Keratinocyte (primary cell): ENCODE results near the gene DOCK3. TPM values are rescaled to one million over a fixed set of nuclear protein-coding genes. Genes with fewer than 3 reads are reported as not detected.

Experiments
- DNase-seq: peaks from one replicate; pipeline ENCODE4 v3.0.0-alpha.2; 2011; ENCODE audit warnings: low read depth, missing footprints, low spot score
- FAIRE-seq: peaks from 2 replicates; lab custom pipeline; 2011; peaks lifted over from hg19 to GRCh38; lab: Jason Lieb, UNC
- H2AFZ ChIP-seq: 2 replicates; pipeline ENCODE4 v1.6.0; 2012; ENCODE audit warnings: low read length, control low read depth, inconsistent platforms; ENCODE audit not compliant: control insufficient read depth
- H3K27ac ChIP-seq: 2 replicates; pipeline ENCODE4 v1.5.1; 2011; ENCODE audit warnings: low read length; ENCODE audit not compliant: control insufficient read depth, insufficient read depth
- H3K27me3 ChIP-seq: 3 replicates; pipeline ENCODE4 v1.6.0; 2011; ENCODE audit warnings: low read length; ENCODE audit not compliant: control insufficient read depth, insufficient read depth; ENCODE audit errors: extremely low read depth
- H3K36me3 ChIP-seq, 2 experiments: 2 replicates in 1 of 2; 3 replicates in 1 of 2; pipeline ENCODE4 v1.5.1; 2011; ENCODE audit warnings: low read length in 2 of 2, mild to moderate bottlenecking in 1 of 2; ENCODE audit not compliant: control insufficient read depth in 2 of 2, insufficient read depth in 2 of 2; ENCODE audit errors: extremely low read depth in 1 of 2
- H3K4me1 ChIP-seq: 3 replicates; pipeline ENCODE4 v1.5.1; 2011; ENCODE audit warnings: low read length; ENCODE audit not compliant: control insufficient read depth, insufficient read depth; ENCODE audit errors: extremely low read depth
- H3K4me2 ChIP-seq: 3 replicates; pipeline ENCODE4 v1.6.0; 2011; ENCODE audit warnings: low read depth, low read length; ENCODE audit not compliant: control insufficient read depth, insufficient read depth; ENCODE audit errors: extremely low read depth
- H3K4me3 ChIP-seq, 3 experiments: fragments of 200-600 bp in 1 of 3; sonication (generic) in 1 of 3; 2 replicates in 2 of 3; 3 replicates in 1 of 3; pipeline ENCODE4 v1.5.1; 2011 to 2016; ENCODE audit warnings: low read length in 3 of 3, mild to moderate bottlenecking in 3 of 3, control low read depth in 2 of 3, inconsistent platforms in 1 of 3, low read depth in 1 of 3, mixed read lengths in 1 of 3, mixed run types in 1 of 3, moderate library complexity in 1 of 3; ENCODE audit not compliant: control insufficient read depth in 2 of 3, insufficient read depth in 2 of 3; ENCODE audit errors: extremely low read depth in 1 of 3
- H3K79me2 ChIP-seq: 2 replicates; pipeline ENCODE4 v1.6.0; 2012; ENCODE audit warnings: low read length; ENCODE audit not compliant: control insufficient read depth, insufficient read depth
- H3K9ac ChIP-seq: 3 replicates; pipeline ENCODE4 v1.6.0; 2011; ENCODE audit warnings: low read length; ENCODE audit not compliant: control insufficient read depth, insufficient read depth; ENCODE audit errors: extremely low read depth
- H3K9me1 ChIP-seq: 3 replicates; pipeline ENCODE4 v1.6.0; 2011; ENCODE audit warnings: low read length; ENCODE audit not compliant: control insufficient read depth, insufficient read depth; ENCODE audit errors: extremely low read depth
- H3K9me3 ChIP-seq: 2 replicates; pipeline ENCODE4 v1.5.1; 2012; ENCODE audit warnings: low read depth, low read length; ENCODE audit not compliant: control insufficient read depth
- H4K20me1 ChIP-seq: 3 replicates; pipeline ENCODE4 v1.6.0; 2011; ENCODE audit warnings: low read length; ENCODE audit not compliant: control insufficient read depth, insufficient read depth; ENCODE audit errors: extremely low read depth
- CTCF ChIP-seq, 3 experiments: IDR thresholded peaks in 1 of 3; conservative IDR thresholded peaks in 1 of 3; optimal IDR thresholded peaks in 1 of 3; 2 replicates in 2 of 3; 3 replicates in 1 of 3; pipeline versions ENCODE3 to v1.5.1; 2011; ENCODE audit warnings: low read length in 3 of 3, mild to moderate bottlenecking in 3 of 3, moderate library complexity in 2 of 3, control low read depth in 1 of 3, inconsistent platforms in 1 of 3; ENCODE audit not compliant: insufficient read depth in 2 of 3; ENCODE audit errors: extremely low read depth in 1 of 3
- EZH2 ChIP-seq: IDR thresholded peaks from one replicate; pipeline ENCODE4 v1.6.1; 2012; ENCODE audit warnings: inconsistent platforms, mild to moderate bottlenecking, low read length, moderate library complexity
- dilution Hi-C: fragments of 300-500 bp; cut with MboI; formaldehyde crosslinking; loops from one replicate; pipeline ENCODE4 v1.7.0; 2020; ENCODE audit warnings: low sequenced_read_pairs; ENCODE audit not compliant: extremely low pct_ligation_motif_present
- polyA plus RNA-seq, 5 experiments: library from polyadenylated mRNA; depleted of rRNA in 3 of 5; stranded (reverse) in 3 of 5; stranded (forward) in 1 of 5; unstranded in 1 of 5; fragments of >200 nt; gene quantifications; 1 replicate in 1 of 5; 2 replicates in 3 of 5; 3 replicates in 1 of 5; pipeline versions ENCODE4 v1.2.1 to v1.2.3, GENCODE V29; 2011 to 2012; ENCODE audit warnings: missing spikeins in 2 of 5, low read depth in 1 of 5, low replicate concordance in 1 of 5

Gene DOCK3
- polyA plus RNA-seq, 1 donor (not counting 4 experiments of a cell fraction or from before 2014, with no cell fraction given), result 0.10 TPM

- DNase-seq, result no peak
- Histone ChIP-seq H2AFZ (no peak overlapping the region), H4K20me1 (no peaks in the 10 kb centered on the region), H3K4me3 (no peak overlapping the region), H3K79me2 (no peaks in the 10 kb centered on the region), H3K9me1 (no peaks in the 10 kb centered on the region), H3K4me1 (no peaks in the 10 kb centered on the region), H3K36me3 (no peaks in the 10 kb centered on the region), H3K27me3 (no peaks in the 10 kb centered on the region), H3K27ac (no peak overlapping the region), H3K9me3 (no peaks in the 10 kb centered on the region), H3K9ac (no peak overlapping the region), H3K4me2 (no peak overlapping the region)
- TF ChIP-seq CTCF (optimal IDR thresholded peaks at IDR 0.05 in 1 of 3, IDR thresholded peaks at IDR 0.05 in 1 of 3, conservative IDR thresholded peaks at IDR 0.05 in 1 of 3; ENCODE audit: extremely low read depth in 1 of 3, insufficient read depth in 2 of 3, low read length in 3 of 3) (no peak), EZH2 (no peak)
- no peak for FAIRE-seq
- dilution Hi-C loops, result no loop called here
Observed at GRCh38 chr3:50805321-50805720, 130.6 kb downstream of the DOCK3 start.

- H3K4me1 ChIP-seq, result no peaks in the 10 kb centered on the region
- DNase-seq, result no peak
- no peak for FAIRE-seq
- no peaks in the 10 kb centered on the region for H3K9me3 ChIP-seq
- no peak overlapping the region for H3K9ac ChIP-seq
- no peak for TF ChIP-seq EZH2
- TF ChIP-seq CTCF (optimal IDR thresholded peaks at IDR 0.05 in 1 of 3, IDR thresholded peaks at IDR 0.05 in 1 of 3, conservative IDR thresholded peaks at IDR 0.05 in 1 of 3; ENCODE audit: extremely low read depth in 1 of 3, insufficient read depth in 2 of 3, low read length in 3 of 3), result no peak
- no peaks in the 10 kb centered on the region for H3K27me3 ChIP-seq
- no peaks in the 10 kb centered on the region for H4K20me1 ChIP-seq
- H3K9me1 ChIP-seq, result no peaks in the 10 kb centered on the region
- no peak overlapping the region for H3K4me2 ChIP-seq
- H2AFZ ChIP-seq, result no peak overlapping the region
- dilution Hi-C loops, result no loop called here
- H3K79me2 ChIP-seq, result no peaks in the 10 kb centered on the region
- no peak overlapping the region for H3K4me3 ChIP-seq
- no peaks in the 10 kb centered on the region for H3K36me3 ChIP-seq
- no peak overlapping the region for H3K27ac ChIP-seq
Observed at GRCh38 chr3:50806031-50806430, 131.3 kb downstream of the DOCK3 start.
